HG03196 (cell line): ENCODE results near the gene INSYN2A.

ENCODE experiments used
- ATAC-seq: cut with Tn5 transposase; IDR thresholded peaks from one replicate; pipeline ENCODE4 v1.9.1; 2021; ENCODE audit not compliant: unreplicated experiment

Gene INSYN2A

GRCh38 chr10:127154831-127155620 lies 41.4 kb downstream of the INSYN2A start:
- ATAC-seq = no peak

- ATAC-seq = no peak
These were observed 43.2 kb downstream of the INSYN2A start for GRCh38 chr10:127153181-127153580.

GRCh38 chr10:127151981-127152699 lies 44.3 kb downstream of the INSYN2A start:
- ATAC-seq = no peak

GRCh38 chr10:127151541-127151940 lies 44.9 kb downstream of the INSYN2A start:
- no peak for ATAC-seq

- no peak for ATAC-seq
These were observed 46.3 kb downstream of the INSYN2A start for GRCh38 chr10:127150136-127150535.

- no peak for ATAC-seq
These were observed 46.8 kb downstream of the INSYN2A start for GRCh38 chr10:127149501-127150081.

GRCh38 chr10:127148933-127149220 lies 47.5 kb downstream of the INSYN2A start:
- no peak for ATAC-seq

GRCh38 chr10:127148066-127148932 lies 48.1 kb downstream of the INSYN2A start:
- ATAC-seq = no peak

GRCh38 chr10:127146661-127147060 lies 49.7 kb downstream of the INSYN2A start:
- ATAC-seq = no peak
